ENCODE results near the gene IFI27L1. TPM values are rescaled to one million over a fixed set of nuclear protein-coding genes. Genes with fewer than 3 reads are reported as not detected.

IFI27L1 gene
- total and polyA plus RNA-seq, 2 of the 13 experiments (the other 11 are each of a cell fraction or from before 2014, with no cell fraction given), result 11.9 to 19.0 TPM

GRCh38 chr14:94129111-94129757, 48.1 kb downstream of the IFI27L1 start, which contains the start of gene IFI27L2:
Gene IFI27L2, minus strand, starts transcription at chr14:94129604. Its CDS starts 40 bp downstream, at chr14:94129564.
- POLR2A ChIA-PET, result interaction anchor here (0.6 to 1.4 kb wide), 2 partner anchors 39 to 78 kb away, joined by 3 to 5 read pairs; no protein-coding TSS in a partner anchor
- intact Hi-C loops (cut with micrococcal nuclease; ENCODE audit: unreplicated experiment), result loop anchor here (5.0 kb wide), 1 partner anchor 47 kb away; the partner anchor contains the start of genes DDX24 and IFI27L1
- in situ Hi-C loops (cut with HindIII; ENCODE audit: extremely low pct_ligation_motif_present, low pct_unique_long_range_greater_than_20kb), result no loop called here
- Histone ChIP-seq H3K36me3 (replicated peaks in 1 of 2; ENCODE audit: control insufficient read depth in 1 of 2, insufficient read depth in 2 of 2, low read length in 2 of 2) (no peaks in the 10 kb centered on the region), H3K4me3 (replicated peaks in 1 of 3; ENCODE audit: insufficient read depth in 1 of 3, low read depth in 2 of 3, low read length in 3 of 3) (peak within 1 kb of the TSS; percentile 46 to 72 (median 53)), H3K79me2 (ENCODE audit: insufficient read depth, low read length) (no peaks in the 10 kb centered on the region), H3K4me1 (ENCODE audit: insufficient read depth, low read length) (peaks cover 23% of the 10 kb centered on the region), H2AFZ (ENCODE audit: low read length) (peak within 1 kb of the TSS; percentile 59), H3K9ac (ENCODE audit: insufficient read depth, low read depth, low read length) (no peak within 1 kb of the TSS), H3K27ac (ENCODE audit: extremely low read length, insufficient read depth, low read length) (no peak within 1 kb of the TSS), H3K27me3 (ENCODE audit: control insufficient read depth in 1 of 2, insufficient read depth in 2 of 2, low read length in 2 of 2) (peaks cover 2 to 17% of the 10 kb centered on the region in 2 experiments), H3K9me3 (ENCODE audit: low read length) (no peaks in the 10 kb centered on the region), H3K4me2 (ENCODE audit: low read depth, low read length) (peak within 1 kb of the TSS; percentile 90), H4K20me1 (ENCODE audit: insufficient read depth, low read length) (no peaks in the 10 kb centered on the region)
- 18% methylated on average over 14 of the region's 27 CpGs for WGBS (ENCODE audit: low lambda C conversion rate)
- FAIRE-seq (no peak), ATAC-seq (peak; percentile 84), DNase-seq (ENCODE audit: low spot score) (peak; percentile 40)
- CTCF ChIA-PET (ENCODE audit: low intra/inter-chr PET ratio, low total read pairs), result no interaction called here
- no TSS peak for BruUV-seq (replicated peaks)
- peak; percentile 68 for TF ChIP-seq ZNF574 (CRISPR knock-in tag; IDR thresholded peaks at IDR 0.05)
- no peak for TF ChIP-seq ZNF138 (CRISPR knock-in tag; IDR thresholded peaks at IDR 0.05; ENCODE audit: low read depth)
- 0 out of 2 replicates have a peak, but pooled peaks have one; percentile 17 for TF ChIP-seq SALL1 (CRISPR knock-in tag; IDR thresholded peaks at IDR 0.05)
- no peak for TF ChIP-seq SRF (IDR thresholded peaks at IDR 0.05; ENCODE audit: low read depth, low read length)
- TF ChIP-seq MYNN (CRISPR knock-in tag; IDR thresholded peaks at IDR 0.05; ENCODE audit: low read depth), result no peak
- TF ChIP-seq ZNF326 (CRISPR knock-in tag; IDR thresholded peaks at IDR 0.05; ENCODE audit: borderline replicate concordance), result no peak
- no peak for TF ChIP-seq ATRX (CRISPR knock-in tag; IDR thresholded peaks at IDR 0.05; ENCODE audit: borderline replicate concordance)
- TF ChIP-seq ZNF724P (CRISPR knock-in tag; IDR thresholded peaks at IDR 0.05; ENCODE audit: borderline replicate concordance), result no peak
- no peak for TF ChIP-seq ZNF784 (CRISPR knock-in tag; IDR thresholded peaks at IDR 0.05; ENCODE audit: borderline replicate concordance)
- TF ChIP-seq ZNF687 (CRISPR knock-in tag; IDR thresholded peaks at IDR 0.05), result peak; percentile 33; the same call in 1 of the 2 replicates
- no peak for TF ChIP-seq GABPA (IDR thresholded peaks at IDR 0.05; ENCODE audit: low read depth, low read length)
- peak; percentile 37; the same call in 1 of the 2 replicates for TF ChIP-seq GABPA (CRISPR knock-in tag; IDR thresholded peaks at IDR 0.05; ENCODE audit: low read depth)
- no peak for TF ChIP-seq XRCC5 (optimal IDR thresholded peaks at IDR 0.05; ENCODE audit: low read length)
- no peak for TF ChIP-seq PHF21A (CRISPR knock-in tag; IDR thresholded peaks at IDR 0.05)
- TF ChIP-seq PLSCR1 (CRISPR knock-in tag; IDR thresholded peaks at IDR 0.05; ENCODE audit: borderline replicate concordance), result no peak
